Glutamatergic neuron (in vitro differentiated cells): ENCODE data around the gene BIRC5. TPM values are rescaled to one million over a fixed set of nuclear protein-coding genes. Genes with fewer than 3 reads are reported as not detected.
"Not testable (repeated sequence)": the region's sequence is repeated elsewhere in the genome, so short reads cannot be mapped to it uniquely, and the experiment has no call there.

Source experiments
- DNase-seq: peaks from one replicate; pipeline ENCODE4 v3.0.0; 2022
- H3K27ac Mint-ChIP-seq: one replicate; pipeline ENCODE4 v1.8.0; 2020; ENCODE audit warnings: mild to moderate bottlenecking, mixed read lengths, inconsistent platforms; ENCODE audit not compliant: unreplicated experiment
- H3K27me3 Mint-ChIP-seq: one replicate; pipeline ENCODE4 v1.8.0; 2020; ENCODE audit warnings: mild to moderate bottlenecking, moderate library complexity, mixed read lengths, inconsistent platforms; ENCODE audit not compliant: unreplicated experiment
- H3K36me3 Mint-ChIP-seq: one replicate; pipeline ENCODE4 v1.8.0; 2020; ENCODE audit warnings: mild to moderate bottlenecking, mixed read lengths, inconsistent platforms; ENCODE audit not compliant: unreplicated experiment
- H3K4me1 Mint-ChIP-seq: one replicate; pipeline ENCODE4 v1.8.0; 2020; ENCODE audit warnings: mild to moderate bottlenecking, low read depth, mixed read lengths, inconsistent platforms; ENCODE audit not compliant: unreplicated experiment
- H3K4me3 Mint-ChIP-seq: one replicate; pipeline ENCODE4 v1.8.0; 2020; ENCODE audit warnings: mild to moderate bottlenecking, mixed read lengths, inconsistent platforms; ENCODE audit not compliant: unreplicated experiment
- H3K9me3 Mint-ChIP-seq: one replicate; pipeline ENCODE4 v1.8.0; 2020; ENCODE audit warnings: mild to moderate bottlenecking, moderate library complexity, mixed read lengths, inconsistent platforms; ENCODE audit not compliant: unreplicated experiment
- CTCF ChIP-seq: fragments of 200-600 bp; sonication (generic); IDR thresholded peaks from one replicate; pipeline ENCODE4 v1.5.0; 2021; ENCODE audit not compliant: partially characterized antibody, unreplicated experiment
- total RNA-seq: library from RNA; stranded (reverse); fragmentation: NEBNext Ultra II Directional; extraction: Animal tissue kit (Norgen Biotek cat#: 25700); gene quantifications from one replicate; pipeline ENCODE4 v1.2.1, GENCODE V29; 2021; ENCODE audit not compliant: unreplicated experiment

BIRC5 gene
- total RNA-seq, 1 donor from 2014 or later = 14.5 TPM

GRCh38 chr17:78252701-78253635 lies 38.9 kb downstream of the BIRC5 start:
- peaks cover 4% of the 10 kb centered on the region for H3K4me1 Mint-ChIP-seq
- no peak for TF ChIP-seq CTCF

GRCh38 chr17:78253636-78253945 lies 39.5 kb downstream of the BIRC5 start:
- Mint-ChIP-seq H3K4me3 (peak overlapping the region; percentile 82), H3K27ac (peak overlapping the region; percentile 62)
- not testable (repeated sequence) for H3K9me3 Mint-ChIP-seq, H3K27me3 Mint-ChIP-seq, H3K4me1 Mint-ChIP-seq, H3K36me3 Mint-ChIP-seq, DNase-seq

More at GRCh38 chr17:78252701-78253635, 38.9 kb downstream of the BIRC5 start:
- Mint-ChIP-seq H3K27me3 (no peaks in the 10 kb centered on the region), H3K9me3 (peaks cover 1% of the 10 kb centered on the region), H3K4me3 (peak overlapping the region; percentile 63), H3K27ac (no peak overlapping the region), H3K36me3 (no peaks in the 10 kb centered on the region)
- DNase-seq = no peak

GRCh38 chr17:78253946-78254672 lies 40.1 kb downstream of the BIRC5 start:
- DNase-seq = peak; percentile 96
- H3K4me1 Mint-ChIP-seq = peaks cover 4% of the 10 kb centered on the region
- H3K36me3 Mint-ChIP-seq = no peaks in the 10 kb centered on the region
- TF ChIP-seq CTCF = no peak
- H3K27me3 Mint-ChIP-seq = no peaks in the 10 kb centered on the region
- peak overlapping the region; percentile 82 for H3K4me3 Mint-ChIP-seq
- peaks cover 2% of the 10 kb centered on the region for H3K9me3 Mint-ChIP-seq
- H3K27ac Mint-ChIP-seq = peak overlapping the region; percentile 62

- Mint-ChIP-seq H3K36me3 (no peaks in the 10 kb centered on the region), H3K27me3 (peaks cover 1% of the 10 kb centered on the region), H3K27ac (no peak overlapping the region), H3K4me3 (no peak overlapping the region), H3K9me3 (peaks cover 3% of the 10 kb centered on the region), H3K4me1 (peaks cover 4% of the 10 kb centered on the region)
- TF ChIP-seq CTCF = no peak
- no peak for DNase-seq
Measured at GRCh38 chr17:78255029-78255656, 41.1 kb downstream of the BIRC5 start.

GRCh38 chr17:78255953-78256706 lies 42.1 kb downstream of the BIRC5 start:
- H3K4me1 Mint-ChIP-seq = peaks cover 3% of the 10 kb centered on the region
- no peaks in the 10 kb centered on the region for H3K36me3 Mint-ChIP-seq
- peaks cover 1% of the 10 kb centered on the region for H3K27me3 Mint-ChIP-seq
- no peak for TF ChIP-seq CTCF
- no peak overlapping the region for H3K27ac Mint-ChIP-seq
- no peak overlapping the region for H3K4me3 Mint-ChIP-seq
- H3K9me3 Mint-ChIP-seq = peaks cover 3% of the 10 kb centered on the region
- DNase-seq = no peak
